HEK293 (cell line): ENCODE results near the gene VEPH1.

Experiments used
- CTCF ChIA-PET: fragments of 350-600 bp; formaldehyde crosslinking; extraction: SDS; loops from one replicate; lab custom pipeline; 2021; ENCODE audit warnings: antibody characterized with exemption; lab: Yijun Ruan, JAX
- POLR2A ChIA-PET: fragments of 300-600 bp; formaldehyde crosslinking; extraction: SDS; loops from one replicate; lab custom pipeline; 2020; ENCODE audit warnings: antibody characterized with exemption, inconsistent platforms; lab: Yijun Ruan, JAX
- H3K27ac ChIP-seq: fragments of 200-500 bp; sonication (Bioruptor generic); 2 replicates; pipeline ENCODE4 v1.5.1; 2014; ENCODE audit warnings: low read depth, low read length, control low read depth, inconsistent platforms; ENCODE audit errors: extremely low read depth
- H3K36me3 ChIP-seq, 2 experiments: fragments of 200-500 bp in 1 of 2; sonication (Bioruptor generic) in 1 of 2; 1 replicate in 1 of 2; 2 replicates in 1 of 2; pipeline ENCODE4 v1.5.1; 2014 to 2017; ENCODE audit warnings: inconsistent platforms in 2 of 2, low read length in 2 of 2; ENCODE audit not compliant: control insufficient read depth in 2 of 2, insufficient read depth in 1 of 2
- H3K4me1 ChIP-seq: fragments of 200-500 bp; sonication (Bioruptor generic); 2 replicates; pipeline ENCODE4 v1.5.1; 2014; ENCODE audit warnings: mild to moderate bottlenecking, low read length, inconsistent platforms; ENCODE audit not compliant: control insufficient read depth, insufficient read depth
- H3K4me3 ChIP-seq: 2 replicates; pipeline ENCODE4 v1.5.1; 2011; ENCODE audit warnings: low read depth, mild to moderate bottlenecking, control low read depth, low read length, moderate library complexity
- H3K9me3 ChIP-seq: fragments of 200-500 bp; sonication (Bioruptor generic); 2 replicates; pipeline ENCODE4 v1.5.1; 2014; ENCODE audit warnings: low read depth, low read length, inconsistent platforms; ENCODE audit not compliant: control insufficient read depth, insufficient read depth
- GLIS1 ChIP-seq: fragments of 450-650 bp; formaldehyde crosslinking; IDR thresholded peaks from 2 replicates; pipeline ENCODE4 v1.5.1; 2016; ENCODE audit warnings: missing biosample characterization, missing genetic modification characterization
- KLF9 ChIP-seq: fragments of 450-650 bp; formaldehyde crosslinking; IDR thresholded peaks from 2 replicates; pipeline ENCODE4 v1.5.1; 2016; ENCODE audit warnings: missing biosample characterization, missing genetic modification characterization, low read depth
- PRDM4 ChIP-seq: fragments of 450-650 bp; formaldehyde crosslinking; IDR thresholded peaks from 2 replicates; pipeline ENCODE4 v1.5.1; 2017; ENCODE audit warnings: missing biosample characterization, missing genetic modification characterization
- SP7 ChIP-seq: fragments of 450-650 bp; formaldehyde crosslinking; IDR thresholded peaks from 2 replicates; pipeline ENCODE4 v1.5.1; 2016; ENCODE audit warnings: missing biosample characterization, missing genetic modification characterization
- ZFHX2 ChIP-seq: fragments of 450-650 bp; formaldehyde crosslinking; conservative IDR thresholded peaks from 2 replicates; pipeline ENCODE4 v1.5.1; 2016; ENCODE audit warnings: missing biosample characterization, missing genetic modification characterization
- ZNF274 ChIP-seq, 2 experiments: fragments of 200-500 bp in 1 of 2; fragments of 450-650 bp in 1 of 2; sonication (Bioruptor generic) in 1 of 2; formaldehyde crosslinking in 1 of 2; IDR thresholded peaks; 2 replicates each; pipeline versions ENCODE4 v1.5.1 to v1.6.1; 2014 to 2016; ENCODE audit warnings: borderline replicate concordance in 1 of 2, inconsistent platforms in 1 of 2, low read length in 1 of 2, missing biosample characterization in 1 of 2, missing genetic modification characterization in 1 of 2
- ZNF292 ChIP-seq: fragments of 450-650 bp; formaldehyde crosslinking; IDR thresholded peaks from 2 replicates; pipeline ENCODE4 v1.5.1; 2016; ENCODE audit warnings: low read depth, missing biosample characterization, missing genetic modification characterization, borderline replicate concordance
- ZNF362 ChIP-seq: fragments of 450-650 bp; formaldehyde crosslinking; IDR thresholded peaks from 2 replicates; pipeline ENCODE4 v1.5.1; 2016; ENCODE audit warnings: missing biosample characterization, missing genetic modification characterization
- ZNF433 ChIP-seq: fragments of 450-650 bp; formaldehyde crosslinking; IDR thresholded peaks from 2 replicates; pipeline ENCODE4 v1.5.1; 2016; ENCODE audit warnings: missing biosample characterization, missing genetic modification characterization, low read depth
- ZNF518A ChIP-seq: fragments of 450-650 bp; formaldehyde crosslinking; conservative IDR thresholded peaks from 2 replicates; pipeline ENCODE4 v1.5.1; 2016; ENCODE audit warnings: low read depth, missing biosample characterization, missing genetic modification characterization
- ZNF704 ChIP-seq: fragments of 450-650 bp; formaldehyde crosslinking; IDR thresholded peaks from 2 replicates; pipeline ENCODE4 v1.5.1; 2016; ENCODE audit warnings: missing biosample characterization, missing genetic modification characterization

Gene VEPH1

GRCh38 chr3:157498371-157498770 lies 4.8 kb downstream of the VEPH1 start (continued):
- TF ChIP-seq PRDM4 (tag by site-specific recombination) (no peak), ZNF518A (tag by site-specific recombination) (no peak), KLF9 (tag by site-specific recombination) (no peak), ZNF362 (no peak), ZNF433 (tag by site-specific recombination) (no peak)

GRCh38 chr3:157495846-157496245 lies 7.4 kb downstream of the VEPH1 start:
- H3K4me1 ChIP-seq, result no peaks in the 10 kb centered on the region
- no peak for TF ChIP-seq ZNF274 (IDR thresholded peaks at IDR 0.05; ENCODE audit: low read length)
- no peak for TF ChIP-seq ZNF274 (tag by site-specific recombination; IDR thresholded peaks at IDR 0.05; ENCODE audit: borderline replicate concordance)
- TF ChIP-seq SP7 (tag by site-specific recombination), result peak; percentile 77
- no peak for TF ChIP-seq ZNF292
- H3K36me3 ChIP-seq, result no peaks in the 10 kb centered on the region
- no peaks in the 10 kb centered on the region for H3K9me3 ChIP-seq
- H3K4me3 ChIP-seq, result no peak overlapping the region
- CTCF ChIA-PET, result interaction anchor here (0.6 to 1.8 kb wide), 4 partner anchors 13 to 357 kb away, joined by 3 to 6 read pairs (median 4); no protein-coding TSS in a partner anchor
- no peak overlapping the region for H3K27ac ChIP-seq
- POLR2A ChIA-PET, result interaction anchor here (1.3 kb wide), 1 partner anchor 321 kb away, joined by 3 read pairs; no protein-coding TSS in a partner anchor

- no peak overlapping the region for H3K4me3 ChIP-seq
- no peaks in the 10 kb centered on the region for H3K36me3 ChIP-seq
- peak; percentile 46 for TF ChIP-seq GLIS1 (tag by site-specific recombination)
- no peak for TF ChIP-seq ZNF704 (tag by site-specific recombination)
- TF ChIP-seq ZFHX2 (tag by site-specific recombination), result peak; percentile 54
- H3K27ac ChIP-seq, result no peak overlapping the region
- H3K9me3 ChIP-seq, result no peaks in the 10 kb centered on the region
- CTCF ChIA-PET, result interaction anchor here (0.7 to 0.9 kb wide), 2 partner anchors 113 to 310 kb away, joined by 3 read pairs; no protein-coding TSS in a partner anchor
- POLR2A ChIA-PET, result no interaction called here
- no peaks in the 10 kb centered on the region for H3K4me1 ChIP-seq
Measured at GRCh38 chr3:157494581-157495281, 8.5 kb downstream of the VEPH1 start.
